GM10847 (cell line): ENCODE measurements around the gene PHF1.

ENCODE experiments used
- POLR2A ChIP-seq: IDR thresholded peaks from 2 replicates; pipeline ENCODE4 v1.6.1; 2011; ENCODE audit not compliant: insufficient read length; ENCODE audit errors: extremely low read depth

The PHF1 gene

DNA sequence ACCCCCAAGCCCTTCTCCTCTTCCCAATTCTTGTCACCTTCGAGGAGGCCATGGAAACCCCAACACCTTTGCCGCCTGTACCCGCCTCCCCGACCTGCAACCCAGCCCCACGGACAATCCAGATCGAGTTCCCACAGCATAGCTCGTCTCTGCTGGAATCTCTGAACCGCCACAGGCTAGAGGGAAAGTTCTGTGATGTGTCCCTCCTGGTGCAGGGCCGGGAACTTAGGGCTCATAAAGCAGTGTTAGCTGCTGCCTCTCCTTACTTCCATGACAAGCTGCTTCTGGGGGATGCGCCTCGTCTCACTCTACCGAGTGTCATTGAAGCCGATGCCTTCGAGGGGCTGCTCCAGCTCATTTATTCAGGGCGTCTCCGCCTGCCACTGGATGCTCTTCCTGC lies 44.2 kb downstream of the PHF1 start:
- no peak for TF ChIP-seq POLR2A

- TF ChIP-seq POLR2A = no peak
Measured at GRCh38 chr6:33456156-33456555, 45.3 kb downstream of the PHF1 start.

DNA sequence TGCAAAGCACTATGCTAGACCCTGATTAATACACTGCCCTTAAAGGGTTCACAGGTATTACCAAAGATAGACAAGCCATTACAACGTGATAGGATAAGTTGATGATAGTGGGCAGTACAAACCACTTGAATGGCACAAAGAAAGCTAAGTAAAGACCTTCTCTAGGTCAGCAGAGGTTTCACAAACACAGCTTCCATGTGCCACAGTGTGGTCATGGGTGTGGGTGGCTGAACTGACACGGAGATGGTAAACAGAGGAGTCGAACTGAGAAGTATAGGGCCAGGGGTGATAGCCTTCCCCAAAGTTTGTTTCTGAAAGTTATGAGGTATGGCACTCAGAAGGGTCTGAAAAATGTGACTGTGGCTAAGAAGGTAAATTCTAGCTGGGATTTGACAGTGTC lies 47.9 kb downstream of the PHF1 start:
- TF ChIP-seq POLR2A = no peak

GRCh38 chr6:33459226-33459625 lies 48.4 kb downstream of the PHF1 start:
- TF ChIP-seq POLR2A = no peak
